ENCODE measurements around the gene ST6GALNAC6. TPM values are rescaled to one million over a fixed set of nuclear protein-coding genes. Genes with fewer than 3 reads are reported as not detected.

Gene ST6GALNAC6
- polyA plus RNA-seq, 1 donor from 2014 or later: 44.2 TPM

DNA sequence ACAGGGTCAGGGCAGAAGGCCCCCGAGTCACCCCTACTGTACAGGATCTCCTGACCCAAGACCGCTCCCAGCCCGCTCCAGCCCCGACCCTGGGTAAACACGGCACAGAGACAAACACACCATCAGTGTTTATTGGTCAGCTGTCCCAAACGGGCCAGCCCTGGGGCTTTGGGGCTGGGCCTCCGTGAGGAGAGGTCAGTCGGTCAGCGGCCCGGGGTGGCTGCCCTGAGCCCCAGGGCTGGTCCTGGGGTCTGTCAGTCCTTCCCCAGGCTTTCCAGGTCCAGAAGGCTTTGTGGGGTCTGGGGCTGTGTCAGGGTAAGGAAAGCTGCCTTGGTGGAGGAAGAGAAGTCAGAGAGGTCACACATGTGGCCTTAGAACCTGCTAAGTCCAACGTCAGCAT lies 35.6 kb upstream of the ST6GALNAC6 start:
- Histone ChIP-seq H4K20me1 (ENCODE audit: insufficient read depth) (no peaks in the 10 kb centered on the region), H3K4me2 (ENCODE audit: low read length) (no peak overlapping the region), H3K36me3 (ENCODE audit: insufficient read depth, low read length) (no peaks in the 10 kb centered on the region), H3K27me3 (ENCODE audit: insufficient read depth, low read depth, low read length) (no peaks in the 10 kb centered on the region), H2AFZ (ENCODE audit: low read depth, low read length) (no peak overlapping the region), H3K9me2 (ENCODE audit: insufficient read depth, low read length) (no peaks in the 10 kb centered on the region), H3F3A (ENCODE audit: insufficient read depth, low read length, poor library complexity, severe bottlenecking) (no peaks in the 10 kb centered on the region), H3K27ac (ENCODE audit: low read length) (no peak overlapping the region), H3K4me3 (ENCODE audit: low read length) (peak overlapping the region; percentile 92), H3K79me2 (replicated peaks; ENCODE audit: insufficient read depth, low read length) (peaks cover 11% of the 10 kb centered on the region), H3K9me3 (ENCODE audit: low read length) (no peaks in the 10 kb centered on the region), H3K9ac (ENCODE audit: low read length) (no peak overlapping the region)
- TF ChIP-seq, protein P1, sequence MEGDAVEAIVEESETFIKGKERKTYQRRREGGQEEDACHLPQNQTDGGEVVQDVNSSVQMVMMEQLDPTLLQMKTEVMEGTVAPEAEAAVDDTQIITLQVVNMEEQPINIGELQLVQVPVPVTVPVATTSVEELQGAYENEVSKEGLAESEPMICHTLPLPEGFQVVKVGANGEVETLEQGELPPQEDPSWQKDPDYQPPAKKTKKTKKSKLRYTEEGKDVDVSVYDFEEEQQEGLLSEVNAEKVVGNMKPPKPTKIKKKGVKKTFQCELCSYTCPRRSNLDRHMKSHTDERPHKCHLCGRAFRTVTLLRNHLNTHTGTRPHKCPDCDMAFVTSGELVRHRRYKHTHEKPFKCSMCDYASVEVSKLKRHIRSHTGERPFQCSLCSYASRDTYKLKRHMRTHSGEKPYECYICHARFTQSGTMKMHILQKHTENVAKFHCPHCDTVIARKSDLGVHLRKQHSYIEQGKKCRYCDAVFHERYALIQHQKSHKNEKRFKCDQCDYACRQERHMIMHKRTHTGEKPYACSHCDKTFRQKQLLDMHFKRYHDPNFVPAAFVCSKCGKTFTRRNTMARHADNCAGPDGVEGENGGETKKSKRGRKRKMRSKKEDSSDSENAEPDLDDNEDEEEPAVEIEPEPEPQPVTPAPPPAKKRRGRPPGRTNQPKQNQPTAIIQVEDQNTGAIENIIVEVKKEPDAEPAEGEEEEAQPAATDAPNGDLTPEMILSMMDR (IDR thresholded peaks at IDR 0.05; ENCODE audit: poor library complexity, severe bottlenecking): no peak
- TF ChIP-seq TAF1 (IDR thresholded peaks at IDR 0.05; ENCODE audit: low read depth) (no peak), RAD21 (conservative IDR thresholded peaks at IDR 0.05) (no peak), EZH2 (IDR thresholded peaks at IDR 0.05; ENCODE audit: borderline replicate concordance, insufficient read depth, low read length, poor library complexity, severe bottlenecking) (no peak), MXI1 (conservative IDR thresholded peaks at IDR 0.05; ENCODE audit: poor library complexity, severe bottlenecking) (no peak), POLR2AphosphoS5 (IDR thresholded peaks at IDR 0.05) (no peak), SMC3 (conservative IDR thresholded peaks at IDR 0.05; ENCODE audit: poor library complexity) (no peak), EP300 (conservative IDR thresholded peaks at IDR 0.05; ENCODE audit: poor library complexity, severe bottlenecking) (no peak)
- TF ChIP-seq, protein P2, sequence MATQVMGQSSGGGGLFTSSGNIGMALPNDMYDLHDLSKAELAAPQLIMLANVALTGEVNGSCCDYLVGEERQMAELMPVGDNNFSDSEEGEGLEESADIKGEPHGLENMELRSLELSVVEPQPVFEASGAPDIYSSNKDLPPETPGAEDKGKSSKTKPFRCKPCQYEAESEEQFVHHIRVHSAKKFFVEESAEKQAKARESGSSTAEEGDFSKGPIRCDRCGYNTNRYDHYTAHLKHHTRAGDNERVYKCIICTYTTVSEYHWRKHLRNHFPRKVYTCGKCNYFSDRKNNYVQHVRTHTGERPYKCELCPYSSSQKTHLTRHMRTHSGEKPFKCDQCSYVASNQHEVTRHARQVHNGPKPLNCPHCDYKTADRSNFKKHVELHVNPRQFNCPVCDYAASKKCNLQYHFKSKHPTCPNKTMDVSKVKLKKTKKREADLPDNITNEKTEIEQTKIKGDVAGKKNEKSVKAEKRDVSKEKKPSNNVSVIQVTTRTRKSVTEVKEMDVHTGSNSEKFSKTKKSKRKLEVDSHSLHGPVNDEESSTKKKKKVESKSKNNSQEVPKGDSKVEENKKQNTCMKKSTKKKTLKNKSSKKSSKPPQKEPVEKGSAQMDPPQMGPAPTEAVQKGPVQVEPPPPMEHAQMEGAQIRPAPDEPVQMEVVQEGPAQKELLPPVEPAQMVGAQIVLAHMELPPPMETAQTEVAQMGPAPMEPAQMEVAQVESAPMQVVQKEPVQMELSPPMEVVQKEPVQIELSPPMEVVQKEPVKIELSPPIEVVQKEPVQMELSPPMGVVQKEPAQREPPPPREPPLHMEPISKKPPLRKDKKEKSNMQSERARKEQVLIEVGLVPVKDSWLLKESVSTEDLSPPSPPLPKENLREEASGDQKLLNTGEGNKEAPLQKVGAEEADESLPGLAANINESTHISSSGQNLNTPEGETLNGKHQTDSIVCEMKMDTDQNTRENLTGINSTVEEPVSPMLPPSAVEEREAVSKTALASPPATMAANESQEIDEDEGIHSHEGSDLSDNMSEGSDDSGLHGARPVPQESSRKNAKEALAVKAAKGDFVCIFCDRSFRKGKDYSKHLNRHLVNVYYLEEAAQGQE (IDR thresholded peaks at IDR 0.05; ENCODE audit: borderline replicate concordance): no peak

DNA sequence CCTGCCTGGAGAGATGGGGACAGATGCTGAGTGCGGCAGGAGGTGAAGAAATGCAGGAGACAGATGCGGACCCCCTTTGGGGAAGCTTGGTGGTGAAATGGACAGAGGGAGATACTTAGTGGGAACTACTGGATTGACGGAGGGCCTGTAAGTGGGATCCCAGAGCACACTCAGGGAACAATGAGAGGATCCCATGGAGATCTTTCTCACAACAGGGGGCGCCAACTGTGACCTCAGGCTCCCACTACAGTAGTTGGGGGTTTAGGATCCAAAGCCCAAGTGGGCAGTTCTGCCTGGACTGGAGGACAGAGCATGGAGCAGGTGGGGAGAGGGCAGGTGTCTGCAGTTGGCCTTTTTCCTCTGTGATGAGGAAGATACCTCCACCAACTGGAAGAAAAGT lies 34.8 kb upstream of the ST6GALNAC6 start:
- Histone ChIP-seq H4K20me1 (ENCODE audit: insufficient read depth) (no peaks in the 10 kb centered on the region), H3K9ac (ENCODE audit: low read length) (no peak overlapping the region), H3K9me3 (ENCODE audit: low read length) (no peaks in the 10 kb centered on the region), H3K27ac (ENCODE audit: low read length) (no peak overlapping the region), H3K9me2 (ENCODE audit: insufficient read depth, low read length) (no peaks in the 10 kb centered on the region), H3K27me3 (ENCODE audit: insufficient read depth, low read depth, low read length) (peaks cover 3% of the 10 kb centered on the region), H3K79me2 (replicated peaks; ENCODE audit: insufficient read depth, low read length) (peaks cover 11% of the 10 kb centered on the region), H2AFZ (ENCODE audit: low read depth, low read length) (no peak overlapping the region), H3F3A (ENCODE audit: insufficient read depth, low read length, poor library complexity, severe bottlenecking) (no peaks in the 10 kb centered on the region), H3K4me3 (ENCODE audit: low read length) (no peak overlapping the region), H3K36me3 (ENCODE audit: insufficient read depth, low read length) (no peaks in the 10 kb centered on the region), H3K4me2 (ENCODE audit: low read length) (no peak overlapping the region)
- TF ChIP-seq POLR2AphosphoS5 (IDR thresholded peaks at IDR 0.05): no peak
- TF ChIP-seq, protein P1 (IDR thresholded peaks at IDR 0.05; ENCODE audit: poor library complexity, severe bottlenecking): no peak
- TF ChIP-seq EZH2 (IDR thresholded peaks at IDR 0.05; ENCODE audit: borderline replicate concordance, insufficient read depth, low read length, poor library complexity, severe bottlenecking): no peak
- no peak for TF ChIP-seq SMC3 (conservative IDR thresholded peaks at IDR 0.05; ENCODE audit: poor library complexity)
- no peak for TF ChIP-seq RAD21 (conservative IDR thresholded peaks at IDR 0.05)
- TF ChIP-seq, protein P2 (IDR thresholded peaks at IDR 0.05; ENCODE audit: borderline replicate concordance): no peak
- no peak for TF ChIP-seq EP300 (conservative IDR thresholded peaks at IDR 0.05; ENCODE audit: poor library complexity, severe bottlenecking)
- TF ChIP-seq TAF1 (IDR thresholded peaks at IDR 0.05; ENCODE audit: low read depth): no peak
- TF ChIP-seq MXI1 (conservative IDR thresholded peaks at IDR 0.05; ENCODE audit: poor library complexity, severe bottlenecking): no peak

All from neural cell (in vitro differentiated cells).